Measurements from ENCODE around the gene LUZP2. TPM values are rescaled to one million over a fixed set of nuclear protein-coding genes. Genes with fewer than 3 reads are reported as not detected.

LUZP2 gene
- 0.32 and 0.73 TPM in 2 replicates for total RNA-seq

GRCh38 chr11:24496736-24497725, at the start of gene LUZP2:
TSS of gene LUZP2 (plus strand) at chr11:24497053.

Small RNA genes within 50 kb of the gene (small RNA-seq; reads per million reads assigned to genes)
- not detected for gene RF00019
